HG03432 (cell line): ENCODE measurements around the gene PRKG1.

ENCODE experiments used
- ATAC-seq: cut with Tn5 transposase; IDR thresholded peaks from one replicate; pipeline ENCODE4 v1.9.1; 2021; ENCODE audit warnings: mild to moderate bottlenecking, moderate library complexity; ENCODE audit not compliant: unreplicated experiment

Gene PRKG1

GRCh38 chr10:52074505-52075026, 1000.3 kb downstream of the PRKG1 start:
- ATAC-seq, result no peak

- no peak for ATAC-seq
Measured at GRCh38 chr10:52077814-52078213, 1003.5 kb downstream of the PRKG1 start.

GRCh38 chr10:52078397-52078937, 1004.2 kb downstream of the PRKG1 start:
- ATAC-seq, result no peak

GRCh38 chr10:52082307-52082706, 1008.0 kb downstream of the PRKG1 start:
- peak; percentile 78 for ATAC-seq

GRCh38 chr10:52083422-52083821, 1009.1 kb downstream of the PRKG1 start:
- ATAC-seq, result no peak

GRCh38 chr10:52092390-52092789, 1018.1 kb downstream of the PRKG1 start:
- no peak for ATAC-seq

GRCh38 chr10:52098130-52098529, 1023.8 kb downstream of the PRKG1 start:
- no peak for ATAC-seq

- no peak for ATAC-seq
Measured at GRCh38 chr10:52099026-52099600, 1024.8 kb downstream of the PRKG1 start.

GRCh38 chr10:52100011-52100547, 1025.8 kb downstream of the PRKG1 start:
- ATAC-seq, result no peak

- ATAC-seq, result no peak
Measured at GRCh38 chr10:52105301-52105700, 1031.0 kb downstream of the PRKG1 start.

- ATAC-seq, result no peak
Measured at GRCh38 chr10:52106011-52106410, 1031.7 kb downstream of the PRKG1 start.

- no peak for ATAC-seq
Measured at GRCh38 chr10:52106899-52107298, 1032.6 kb downstream of the PRKG1 start.

GRCh38 chr10:52108236-52108635, 1033.9 kb downstream of the PRKG1 start:
- ATAC-seq, result no peak

GRCh38 chr10:52110576-52110975, 1036.3 kb downstream of the PRKG1 start:
- no peak for ATAC-seq

- no peak for ATAC-seq
Measured at GRCh38 chr10:52111101-52111891, 1037.0 kb downstream of the PRKG1 start.

- ATAC-seq, result no peak
Measured at GRCh38 chr10:52115823-52116222, 1041.5 kb downstream of the PRKG1 start.

- ATAC-seq, result no peak
Measured at GRCh38 chr10:52119507-52119906, 1045.2 kb downstream of the PRKG1 start.

GRCh38 chr10:52121688-52122087, 1047.4 kb downstream of the PRKG1 start:
- no peak for ATAC-seq

GRCh38 chr10:52128056-52128683, 1053.9 kb downstream of the PRKG1 start:
- ATAC-seq, result no peak

GRCh38 chr10:52129410-52130178, 1055.3 kb downstream of the PRKG1 start:
- ATAC-seq, result no peak

GRCh38 chr10:52135101-52135500, 1060.8 kb downstream of the PRKG1 start:
- no peak for ATAC-seq
